T-helper 2 cell treated with Interferon-gamma antibody and Interleukin-4, amounts not matched to agents 5 μg/mL and 100 μg/mL, for 36 hours (primary cell): ENCODE data around the gene PSG11.
"Not testable (repeated sequence)": the region's sequence is repeated elsewhere in the genome, so short reads cannot be mapped to it uniquely, and the experiment has no call there.

Source experiments
- DNase-seq: peaks from one replicate; pipeline ENCODE4 v3.0.0; 2021; ENCODE audit warnings: low spot score
- H3K27ac Mint-ChIP-seq: one replicate; pipeline ENCODE4 v1.8.0; 2021; ENCODE audit warnings: mild to moderate bottlenecking, mixed read lengths
- H3K27me3 Mint-ChIP-seq: one replicate; pipeline ENCODE4 v1.8.0; 2021; ENCODE audit warnings: low read depth, mixed read lengths
- H3K36me3 Mint-ChIP-seq: one replicate; pipeline ENCODE4 v1.8.0; 2021; ENCODE audit warnings: low read depth, mixed read lengths
- H3K4me1 Mint-ChIP-seq: one replicate; pipeline ENCODE4 v1.8.0; 2021; ENCODE audit warnings: low read depth, mixed read lengths
- H3K4me3 Mint-ChIP-seq: one replicate; pipeline ENCODE4 v1.8.0; 2022; ENCODE audit warnings: mild to moderate bottlenecking, moderate library complexity, mixed read lengths
- H3K9me3 Mint-ChIP-seq: one replicate; pipeline ENCODE4 v1.8.0; 2021; ENCODE audit warnings: mixed read lengths

The PSG11 gene

DNA sequence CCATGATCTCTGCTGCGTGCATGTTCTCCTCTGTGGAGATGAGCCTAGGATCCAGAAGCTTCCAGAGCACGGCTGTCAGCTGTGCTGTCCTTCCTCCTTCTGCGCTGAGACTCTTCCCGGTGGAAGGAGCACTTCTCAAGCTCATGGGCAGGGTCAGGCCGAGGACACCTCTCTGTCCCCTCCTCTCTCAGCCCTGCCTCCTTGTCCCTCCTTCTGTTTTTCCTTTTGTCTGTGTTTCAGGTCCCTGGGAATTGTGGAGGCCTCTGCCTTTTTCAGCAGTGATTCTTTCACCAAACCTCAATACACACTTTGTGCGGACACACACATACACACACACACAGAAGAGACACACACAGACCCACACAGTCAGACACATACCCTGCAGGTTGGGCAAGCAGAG is at the start of gene PSG11:
Gene PSG11 (minus strand): TSS at position 101 of the 400 bp plus-strand sequence. CDS start 97 bp downstream, at position 4.
- not testable (repeated sequence) for H3K9me3 Mint-ChIP-seq, DNase-seq, H3K27ac Mint-ChIP-seq, H3K4me1 Mint-ChIP-seq, H3K4me3 Mint-ChIP-seq, H3K36me3 Mint-ChIP-seq, H3K27me3 Mint-ChIP-seq

GRCh38 chr19:43062418-43062817 is 36.1 kb upstream of the PSG11 start:
- DNase-seq, H3K27me3 Mint-ChIP-seq, H3K9me3 Mint-ChIP-seq, H3K4me1 Mint-ChIP-seq, H3K27ac Mint-ChIP-seq, H3K36me3 Mint-ChIP-seq, H3K4me3 Mint-ChIP-seq: not testable (repeated sequence)

DNA sequence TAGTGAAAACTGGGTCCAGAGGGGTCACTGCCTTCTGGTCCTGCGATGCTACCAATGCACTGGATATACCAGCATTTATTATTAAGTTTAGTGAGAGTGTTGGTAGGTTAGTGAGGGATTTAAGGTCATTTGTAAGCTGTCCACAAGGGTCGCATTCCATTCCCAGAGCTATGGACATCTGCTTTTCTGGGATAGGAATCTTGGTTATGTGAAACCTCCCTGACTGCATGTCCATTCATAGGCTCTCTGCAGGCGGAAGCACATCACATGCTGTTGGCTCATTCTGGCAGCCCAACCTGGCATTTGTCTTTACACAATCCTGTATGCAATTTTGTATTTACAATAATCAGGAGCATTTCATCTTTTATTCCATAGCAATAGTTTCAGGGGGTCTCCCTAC is 35.1 kb upstream of the PSG11 start:
- not testable (repeated sequence) for H3K27me3 Mint-ChIP-seq, H3K9me3 Mint-ChIP-seq, H3K4me3 Mint-ChIP-seq, H3K27ac Mint-ChIP-seq, H3K36me3 Mint-ChIP-seq, DNase-seq, H3K4me1 Mint-ChIP-seq

- H3K36me3 Mint-ChIP-seq, H3K27ac Mint-ChIP-seq, H3K4me3 Mint-ChIP-seq, H3K4me1 Mint-ChIP-seq, H3K27me3 Mint-ChIP-seq, DNase-seq: not testable (repeated sequence)
- H3K9me3 Mint-ChIP-seq: peaks cover 14% of the 10 kb centered on the region
These were observed 34.0 kb upstream of the PSG11 start for GRCh38 chr19:43060254-43060653.

DNA sequence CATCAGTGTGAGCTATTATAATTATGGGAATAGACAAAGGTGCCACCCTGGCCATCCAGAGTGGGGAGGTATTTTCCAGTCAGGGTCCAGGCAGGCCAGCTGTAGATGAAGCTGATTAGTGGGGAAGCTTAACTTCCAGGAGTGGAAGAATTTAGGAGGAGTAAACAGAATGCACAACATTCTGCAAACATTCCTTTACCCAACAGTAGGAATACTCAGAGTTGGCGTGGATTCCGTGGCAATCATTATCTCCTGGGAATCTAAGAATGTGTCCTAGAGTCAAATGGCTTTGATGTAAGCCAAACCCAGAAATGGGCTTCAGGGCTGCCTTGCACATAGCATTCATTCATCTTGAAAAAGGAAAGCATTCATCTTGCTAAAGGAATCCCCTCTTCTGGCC is 33.2 kb upstream of the PSG11 start:
- H3K4me3 Mint-ChIP-seq, H3K27ac Mint-ChIP-seq, H3K4me1 Mint-ChIP-seq, H3K36me3 Mint-ChIP-seq, DNase-seq, H3K27me3 Mint-ChIP-seq: not testable (repeated sequence)
- peaks cover 20% of the 10 kb centered on the region for H3K9me3 Mint-ChIP-seq

- peaks cover 24% of the 10 kb centered on the region for H3K9me3 Mint-ChIP-seq
- not testable (repeated sequence) for H3K27me3 Mint-ChIP-seq, H3K4me1 Mint-ChIP-seq, H3K4me3 Mint-ChIP-seq, H3K36me3 Mint-ChIP-seq, H3K27ac Mint-ChIP-seq, DNase-seq
These were observed 32.2 kb upstream of the PSG11 start for GRCh38 chr19:43058440-43058839.

DNA sequence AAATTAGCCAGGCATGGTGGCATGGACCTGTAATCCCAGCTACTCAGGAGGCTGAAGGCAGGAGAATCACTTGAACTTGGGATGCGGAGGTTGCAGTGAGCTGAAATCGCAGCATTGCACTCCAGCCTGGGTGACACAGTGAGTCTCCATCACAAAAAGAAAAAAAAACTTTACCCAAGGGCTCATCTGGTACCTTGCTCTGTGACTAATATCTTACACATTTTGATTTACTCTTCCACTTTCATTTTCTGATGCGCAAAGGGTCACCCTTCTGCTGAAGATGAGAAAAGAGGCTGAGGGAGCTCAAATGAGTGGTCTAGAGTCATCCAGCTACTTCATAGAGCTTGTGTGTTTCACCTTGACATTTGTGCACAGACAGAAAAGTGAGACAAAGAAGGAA is 21.7 kb upstream of the PSG11 start:
- H3K9me3 Mint-ChIP-seq, H3K4me3 Mint-ChIP-seq, DNase-seq, H3K36me3 Mint-ChIP-seq, H3K27me3 Mint-ChIP-seq, H3K27ac Mint-ChIP-seq, H3K4me1 Mint-ChIP-seq: not testable (repeated sequence)

DNA sequence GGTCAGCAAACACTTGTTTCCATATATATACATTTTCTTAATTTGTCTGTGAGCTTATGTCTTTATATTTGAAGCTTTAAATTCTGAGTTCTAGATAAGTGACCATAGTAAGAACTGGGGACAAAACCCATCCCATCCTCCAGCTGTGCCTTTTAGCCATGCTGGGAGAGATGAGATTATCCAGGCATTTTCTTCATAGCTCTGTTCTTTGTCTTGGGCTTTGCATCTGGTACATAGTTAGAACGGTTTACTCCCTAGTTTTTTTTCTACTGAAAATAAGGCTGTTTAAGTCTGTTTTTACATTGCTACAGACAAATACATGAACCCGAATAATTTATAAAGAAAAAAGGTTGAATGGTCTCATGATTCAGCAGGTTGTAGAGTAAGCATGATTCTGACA is 20.3 kb upstream of the PSG11 start:
- H3K9me3 Mint-ChIP-seq: not testable (repeated sequence)

DNA sequence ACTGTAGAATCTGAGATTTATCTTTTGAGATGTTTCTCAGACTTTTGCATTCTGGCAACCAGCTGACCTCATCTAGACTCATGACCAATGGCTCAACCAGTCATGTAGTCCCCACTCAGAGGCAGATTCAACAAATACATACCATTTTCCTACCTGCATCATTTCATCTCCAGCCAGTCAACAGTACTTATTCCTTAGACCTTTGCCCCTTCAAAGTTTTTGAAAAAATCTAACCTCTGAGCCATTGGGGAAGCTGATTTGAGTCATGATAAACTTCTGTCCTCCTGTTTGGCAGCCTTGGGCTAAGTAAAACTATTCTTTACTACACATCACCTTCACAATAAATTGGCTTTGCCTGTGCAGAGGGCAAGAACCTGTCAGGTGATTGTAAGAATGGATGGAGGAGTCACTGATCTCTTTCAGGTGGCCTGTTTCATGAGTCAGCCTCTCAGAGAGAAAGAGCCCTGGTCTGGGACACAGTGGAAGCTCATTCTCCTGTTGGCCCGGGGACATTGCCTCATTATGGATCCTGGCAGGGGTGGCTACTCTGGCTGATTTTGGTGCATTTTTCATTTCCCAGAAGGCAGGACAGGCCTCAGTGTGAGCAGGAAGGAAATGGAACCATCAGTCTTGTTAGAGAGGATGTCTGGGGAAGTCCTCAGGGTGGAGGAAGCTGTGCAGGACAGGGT is 17.4 kb upstream of the PSG11 start:
- H3K4me3 Mint-ChIP-seq, DNase-seq, H3K36me3 Mint-ChIP-seq, H3K4me1 Mint-ChIP-seq, H3K27me3 Mint-ChIP-seq, H3K9me3 Mint-ChIP-seq, H3K27ac Mint-ChIP-seq: not testable (repeated sequence)

More for the DNA sequence above, 20.3 kb upstream of the PSG11 start:
- not testable (repeated sequence) for H3K27ac Mint-ChIP-seq, DNase-seq, H3K36me3 Mint-ChIP-seq, H3K4me3 Mint-ChIP-seq, H3K27me3 Mint-ChIP-seq, H3K4me1 Mint-ChIP-seq

DNA sequence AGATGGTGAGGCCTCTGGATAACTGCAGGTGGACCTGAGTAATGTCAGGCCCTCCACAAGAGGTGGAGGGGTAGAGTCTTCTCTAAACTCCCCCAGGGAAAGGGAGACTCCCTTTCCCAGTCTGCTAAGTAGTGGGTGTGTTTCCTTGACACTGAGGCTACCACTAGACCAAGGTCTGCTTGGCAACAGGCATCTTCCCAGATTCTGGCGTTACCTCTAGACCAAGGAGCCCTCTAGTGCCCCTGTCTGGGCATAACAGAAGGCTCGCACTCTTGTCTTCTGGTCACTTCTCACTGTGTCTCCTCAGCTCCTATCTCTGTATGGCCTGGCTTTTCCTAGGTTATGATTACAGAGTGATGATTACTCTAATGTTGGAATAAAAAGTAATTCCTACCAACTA is 5.4 kb upstream of the PSG11 start:
- not testable (repeated sequence) for H3K4me1 Mint-ChIP-seq, H3K4me3 Mint-ChIP-seq, DNase-seq, H3K9me3 Mint-ChIP-seq, H3K27me3 Mint-ChIP-seq, H3K27ac Mint-ChIP-seq, H3K36me3 Mint-ChIP-seq

- no peak for DNase-seq
- Mint-ChIP-seq H3K4me3 (no peak overlapping the region), H3K4me1 (no peaks in the 10 kb centered on the region), H3K27ac (no peak overlapping the region), H3K27me3 (no peaks in the 10 kb centered on the region), H3K9me3 (no peaks in the 10 kb centered on the region), H3K36me3 (no peaks in the 10 kb centered on the region)
These were observed 2.6 kb upstream of the PSG11 start for GRCh38 chr19:43028866-43029265.

DNA sequence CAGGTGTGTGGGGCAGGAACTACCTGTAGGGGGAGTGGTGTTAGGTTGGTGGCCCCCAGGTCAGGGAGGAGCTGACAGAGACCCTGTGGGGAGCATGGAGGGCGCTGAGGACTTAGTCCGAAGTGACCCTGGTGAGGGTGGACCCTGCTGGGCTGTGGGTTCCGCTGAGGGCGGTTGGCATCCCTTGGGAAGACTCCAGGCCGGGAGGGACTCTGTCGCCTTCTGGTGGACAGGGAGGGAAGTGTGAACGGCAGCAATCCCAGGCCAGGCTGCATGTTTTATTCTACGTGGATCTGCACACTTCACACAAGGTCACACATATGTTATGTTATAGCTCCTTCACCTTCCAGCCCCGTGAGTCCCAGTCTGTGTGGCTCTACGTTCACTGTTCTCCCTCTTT is 1.7 kb upstream of the PSG11 start:
- H3K36me3 Mint-ChIP-seq, H3K4me1 Mint-ChIP-seq, DNase-seq, H3K27me3 Mint-ChIP-seq, H3K4me3 Mint-ChIP-seq, H3K27ac Mint-ChIP-seq, H3K9me3 Mint-ChIP-seq: not testable (repeated sequence)

DNA sequence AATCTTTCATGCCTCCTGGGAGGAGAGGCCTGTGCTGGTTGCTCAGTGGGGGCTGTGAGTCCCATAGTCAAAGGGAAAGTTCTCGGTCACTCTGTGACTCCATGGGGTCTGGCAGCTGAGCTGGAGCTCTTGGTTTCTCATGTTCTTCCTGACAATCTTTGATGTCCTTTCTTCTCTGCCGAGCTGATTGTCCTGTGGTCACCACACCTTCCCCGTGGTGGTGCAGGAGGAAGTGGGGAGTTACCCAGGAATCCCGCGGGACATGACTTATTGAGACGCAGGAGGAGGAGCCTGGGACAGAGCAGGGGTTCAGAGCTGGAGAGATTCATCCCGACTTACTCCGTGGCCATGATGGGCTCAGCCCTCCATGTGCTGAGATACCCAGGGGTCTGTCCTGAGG is 792 bp upstream of the PSG11 start:
- not testable (repeated sequence) for H3K4me3 Mint-ChIP-seq, H3K27me3 Mint-ChIP-seq, H3K4me1 Mint-ChIP-seq, DNase-seq, H3K9me3 Mint-ChIP-seq, H3K36me3 Mint-ChIP-seq, H3K27ac Mint-ChIP-seq

DNA sequence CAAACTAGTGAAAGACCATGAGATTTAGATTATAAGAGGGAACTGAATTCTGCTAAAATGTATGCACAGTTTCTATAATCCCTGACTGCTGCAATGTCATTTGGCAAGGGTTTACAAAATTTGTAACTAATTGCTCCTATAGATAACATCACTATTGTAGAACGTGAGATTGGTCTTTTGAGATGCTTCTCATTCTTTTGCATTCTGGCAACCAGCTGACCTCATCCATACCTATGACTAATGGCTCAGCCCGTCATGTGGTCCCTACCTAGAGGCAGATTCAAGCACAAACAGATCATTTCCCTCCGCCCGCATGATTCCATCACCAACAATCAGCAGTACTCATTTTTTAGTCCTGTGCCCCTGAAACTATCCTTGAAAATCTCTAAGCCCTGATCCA is 4.2 kb downstream of the PSG11 start:
- not testable (repeated sequence) for H3K36me3 Mint-ChIP-seq, H3K9me3 Mint-ChIP-seq, H3K4me1 Mint-ChIP-seq, H3K27ac Mint-ChIP-seq, H3K4me3 Mint-ChIP-seq, H3K27me3 Mint-ChIP-seq, DNase-seq

GRCh38 chr19:43021629-43022028 is 4.6 kb downstream of the PSG11 start:
- H3K27ac Mint-ChIP-seq: not testable (repeated sequence)

More at GRCh38 chr19:43021629-43022028, 4.6 kb downstream of the PSG11 start:
- H3K27me3 Mint-ChIP-seq, H3K9me3 Mint-ChIP-seq, H3K4me1 Mint-ChIP-seq, DNase-seq, H3K4me3 Mint-ChIP-seq, H3K36me3 Mint-ChIP-seq: not testable (repeated sequence)
